Naive thymus-derived CD8-positive, alpha-beta T cell (primary cell): ENCODE measurements around the gene NACAD. TPM values are rescaled to one million over a fixed set of nuclear protein-coding genes. Genes with fewer than 3 reads are reported as not detected.

ENCODE experiments used
- ATAC-seq, 2 donors: fragments of 150-1000 bp; cut with Tn5 transposase in 1 of 2; sonication (Bioruptor Pico), chemical (Tn5 transposase) in 1 of 2; 1 replicate in 1 of 2; 2 replicates in 1 of 2; pipeline ENCODE4 v1.10.0; 2021; ENCODE audit warnings: mild to moderate bottlenecking in 2 of 2, moderate library complexity in 2 of 2
- POLR2A ChIA-PET: fragments of 350-600 bp; sonication (Branson Sonifier 250); formaldehyde crosslinking; loops from one replicate; lab custom pipeline; 2021; ENCODE audit warnings: antibody characterized with exemption; lab: Charles Lee
- DNase-seq, 10 donors: peaks; one replicate each; pipeline versions ENCODE4 v3.0.0 to v3.0.0-alpha.2; 2020 to 2022
- H3K27ac Mint-ChIP-seq, 10 donors: one replicate each; pipeline ENCODE4 v1.8.0; 2020 to 2022; ENCODE audit warnings: mild to moderate bottlenecking in 10 of 10, mixed read lengths in 10 of 10, moderate library complexity in 4 of 10, inconsistent platforms in 1 of 10
- H3K27me3 Mint-ChIP-seq, 5 donors: one replicate each; pipeline ENCODE4 v1.8.0; 2021 to 2022; ENCODE audit warnings: mixed read lengths in 5 of 5
- H3K36me3 Mint-ChIP-seq, 3 donors: one replicate each; pipeline ENCODE4 v1.8.0; 2020 to 2022; ENCODE audit warnings: mixed read lengths in 3 of 3, mild to moderate bottlenecking in 2 of 3, inconsistent platforms in 1 of 3
- H3K4me1 Mint-ChIP-seq, 4 donors: one replicate each; pipeline ENCODE4 v1.8.0; 2021 to 2022; ENCODE audit warnings: mixed read lengths in 4 of 4
- H3K4me3 Mint-ChIP-seq, 10 donors: one replicate each; pipeline ENCODE4 v1.8.0; 2020 to 2022; ENCODE audit warnings: mild to moderate bottlenecking in 10 of 10, mixed read lengths in 10 of 10, moderate library complexity in 6 of 10, inconsistent platforms in 1 of 10
- H3K9me3 Mint-ChIP-seq, 9 donors: one replicate each; pipeline ENCODE4 v1.8.0; 2020 to 2022; ENCODE audit warnings: mixed read lengths in 9 of 9, mild to moderate bottlenecking in 3 of 9, inconsistent platforms in 1 of 9, moderate library complexity in 1 of 9
- polyA plus RNA-seq, 3 donors: library from polyadenylated mRNA; unstranded; fragments of 300-500 nt; fragmentation: Illumina TruSeq; gene quantifications; one replicate each; pipeline ENCODE4 v1.2.3, GENCODE V29; 2021
- total RNA-seq, 8 experiments: library from RNA in 2 of 8; stranded (reverse) in 2 of 8; gene quantifications; one replicate each; pipeline ENCODE4 v1.2.3 and lab custom pipeline; 2021 to 2026

Gene NACAD
- total and polyA plus RNA-seq, 5 experiments from 2014 or later, result 0.06 to 0.16 (median 0.15) TPM

DNA sequence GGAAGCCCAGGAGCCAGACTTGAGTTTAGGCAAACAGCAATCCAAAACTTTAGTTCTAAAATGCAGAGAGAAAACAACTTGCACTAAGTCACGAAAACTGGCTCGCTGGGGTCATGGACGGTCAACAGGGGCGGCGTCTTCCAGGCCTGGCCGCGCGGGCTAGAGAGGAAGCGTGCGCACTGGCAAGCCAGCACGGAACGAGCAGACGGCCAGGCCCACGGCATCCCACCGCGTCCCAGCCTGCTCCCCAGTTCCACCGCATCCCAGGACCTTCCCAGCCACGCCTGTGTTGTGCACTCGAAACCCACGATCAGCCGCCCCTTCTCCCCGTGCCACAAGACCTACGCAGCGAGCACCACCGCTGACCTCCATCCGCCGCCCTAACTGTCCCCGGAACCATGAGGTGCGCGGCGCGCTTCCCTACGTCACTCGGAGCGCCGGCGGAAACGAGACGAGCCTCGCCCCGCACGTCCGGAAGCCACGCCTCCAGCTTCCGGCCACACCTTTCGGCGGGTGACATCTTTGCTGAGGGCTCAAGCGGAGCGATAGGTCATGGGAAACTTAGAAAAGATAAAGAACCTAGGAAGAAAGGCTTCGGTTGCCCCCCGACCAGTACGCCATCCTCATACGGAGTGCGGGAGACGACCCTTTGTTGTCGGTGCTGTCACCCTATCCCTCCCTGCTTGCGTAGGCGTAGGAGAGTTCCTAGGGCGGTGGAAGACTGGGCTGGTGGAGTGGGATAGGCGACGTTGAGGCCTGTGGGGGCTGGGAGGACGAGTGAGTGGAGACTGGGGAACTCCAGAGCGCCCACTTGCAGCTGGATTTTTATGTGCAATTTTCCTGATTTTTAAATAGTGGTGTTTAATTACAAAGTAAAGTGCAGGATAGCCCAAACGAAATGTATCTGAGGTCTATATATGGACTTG is 22.8 kb upstream of the NACAD start, which contains the start of gene TBRG4:
Gene TBRG4 (minus strand): TSS at position 400 of the 926 bp plus-strand sequence. CDS start 2,460 bp downstream, outside the sequence.
- peak within 1 kb of the TSS; percentile 93 to 100 (median 96) for H3K4me3 Mint-ChIP-seq
- ATAC-seq (peak; percentile 80), DNase-seq (peak; percentile 90 to 96 (median 94))
- no peaks in the 10 kb centered on the region for H3K27me3 Mint-ChIP-seq
- POLR2A ChIA-PET, result interaction anchor here (0.6 to 4.2 kb wide), 33 partner anchors 8 to 1242 kb away, joined by 3 to 38 read pairs (median 5); partner anchors contain the start of genes CCM2, DDX56, H2AZ2 and MRPS24
- H3K9me3 Mint-ChIP-seq, result peaks cover 0 to 1% (median 0%) of the 10 kb centered on the region in 9 donors
- H3K27ac Mint-ChIP-seq, result peak within 1 kb of the TSS; percentile 97 to 100 (median 99)
- peaks cover 19 to 56% (median 49%) of the 10 kb centered on the region in 4 donors for H3K4me1 Mint-ChIP-seq
- H3K36me3 Mint-ChIP-seq, result peaks cover 0 to 28% (median 10%) of the 10 kb centered on the region in 3 donors

DNA sequence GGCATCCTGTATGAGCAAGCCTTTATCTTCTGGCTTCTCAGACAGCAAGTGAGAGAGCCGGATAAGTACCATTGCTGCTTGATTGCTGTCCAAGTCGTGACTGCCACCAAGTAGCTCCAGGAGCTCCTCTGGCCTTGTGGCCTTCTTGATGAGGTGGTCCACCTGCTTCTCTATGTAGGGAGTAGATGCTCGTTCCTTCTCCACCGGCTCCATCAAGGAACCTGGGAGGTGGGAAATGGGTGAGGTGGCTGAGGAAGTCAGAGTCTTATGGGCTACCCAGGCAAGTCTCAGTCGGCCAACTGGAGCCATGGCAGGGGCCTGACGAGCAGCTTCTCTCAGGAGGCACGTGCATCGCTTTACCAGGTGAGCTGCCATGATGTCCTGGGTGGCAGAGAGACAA is 20.1 kb upstream of the NACAD start:
- POLR2A ChIA-PET, result no interaction called here
- H3K4me1 Mint-ChIP-seq, result peaks cover 19 to 75% (median 55%) of the 10 kb centered on the region in 4 donors

DNA sequence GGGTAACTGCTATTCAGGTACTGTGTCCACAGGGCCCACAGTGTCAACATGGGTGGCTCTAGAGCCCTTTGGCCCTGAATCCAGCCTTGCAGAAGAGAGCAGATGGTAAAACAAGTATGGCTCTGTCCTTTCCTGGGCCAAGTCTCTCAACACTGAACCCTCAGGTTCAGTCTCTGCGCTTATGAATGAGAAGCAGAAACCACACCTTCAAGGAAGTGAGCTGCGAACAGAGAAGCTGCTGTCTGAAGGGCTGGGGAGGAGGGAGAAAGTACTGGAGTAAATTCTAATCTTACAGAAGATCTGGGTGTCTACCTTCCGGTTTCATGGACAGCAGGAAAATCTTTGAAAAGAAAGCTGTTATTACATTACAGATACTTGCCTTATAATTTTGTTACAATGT is 18.6 kb upstream of the NACAD start:
- Mint-ChIP-seq H3K9me3 (peaks cover 0 to 1% (median 0%) of the 10 kb centered on the region in 9 donors), H3K4me1 (peaks cover 19 to 75% (median 52%) of the 10 kb centered on the region in 4 donors), H3K4me3 (peak overlapping the region; percentile 43 to 79 (median 62)), H3K36me3 (peaks cover 0 to 65% (median 14%) of the 10 kb centered on the region in 3 donors), H3K27ac (peak overlapping the region; percentile 15 to 92 (median 80)), H3K27me3 (no peaks in the 10 kb centered on the region)
- ATAC-seq (no peak), DNase-seq (no peak)
- POLR2A ChIA-PET, result no interaction called here

More for the DNA sequence above, 20.1 kb upstream of the NACAD start:
- Mint-ChIP-seq H3K27me3 (no peaks in the 10 kb centered on the region), H3K9me3 (peaks cover 0 to 1% (median 0%) of the 10 kb centered on the region in 9 donors), H3K36me3 (peaks cover 0 to 55% (median 13%) of the 10 kb centered on the region in 3 donors), H3K4me3 (peak overlapping the region in 9 of 10 donors; percentile 26 to 73 (median 49)), H3K27ac (peak overlapping the region in 8 of 10 donors; percentile 13 to 88 (median 82))
- DNase-seq, result no peak
- no peak for ATAC-seq

DNA sequence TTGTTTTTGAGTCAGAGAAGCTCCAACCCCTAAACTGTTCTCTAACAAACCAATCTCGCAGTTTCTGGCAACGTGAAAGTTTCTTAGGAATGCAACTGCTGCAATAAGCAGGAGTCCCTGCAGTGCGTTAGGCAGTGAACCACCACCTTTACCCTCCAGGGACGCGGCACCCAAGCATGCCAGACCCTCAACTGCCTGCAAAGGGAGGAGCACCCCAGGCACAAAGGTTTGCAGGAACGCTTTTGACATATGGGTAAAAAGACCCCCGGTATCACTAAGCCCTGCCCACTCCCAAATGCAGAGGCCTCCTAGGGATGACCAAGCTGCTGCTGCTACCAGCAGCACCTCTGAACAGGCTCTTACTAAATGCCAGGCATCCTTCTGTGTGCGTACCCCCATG is 18.1 kb upstream of the NACAD start:
- POLR2A ChIA-PET, result no interaction called here
- H3K36me3 Mint-ChIP-seq, result peaks cover 0 to 70% (median 14%) of the 10 kb centered on the region in 3 donors
- H3K9me3 Mint-ChIP-seq, result peaks cover 0 to 1% (median 0%) of the 10 kb centered on the region in 9 donors
- no peaks in the 10 kb centered on the region for H3K27me3 Mint-ChIP-seq
- peak overlapping the region in 8 of 10 donors; percentile 43 to 79 (median 62) for H3K4me3 Mint-ChIP-seq
- peaks cover 19 to 70% (median 48%) of the 10 kb centered on the region in 4 donors for H3K4me1 Mint-ChIP-seq
- DNase-seq, result no peak
- no peak for ATAC-seq
- H3K27ac Mint-ChIP-seq, result peak overlapping the region in 8 of 10 donors; percentile 46 to 92 (median 80)

DNA sequence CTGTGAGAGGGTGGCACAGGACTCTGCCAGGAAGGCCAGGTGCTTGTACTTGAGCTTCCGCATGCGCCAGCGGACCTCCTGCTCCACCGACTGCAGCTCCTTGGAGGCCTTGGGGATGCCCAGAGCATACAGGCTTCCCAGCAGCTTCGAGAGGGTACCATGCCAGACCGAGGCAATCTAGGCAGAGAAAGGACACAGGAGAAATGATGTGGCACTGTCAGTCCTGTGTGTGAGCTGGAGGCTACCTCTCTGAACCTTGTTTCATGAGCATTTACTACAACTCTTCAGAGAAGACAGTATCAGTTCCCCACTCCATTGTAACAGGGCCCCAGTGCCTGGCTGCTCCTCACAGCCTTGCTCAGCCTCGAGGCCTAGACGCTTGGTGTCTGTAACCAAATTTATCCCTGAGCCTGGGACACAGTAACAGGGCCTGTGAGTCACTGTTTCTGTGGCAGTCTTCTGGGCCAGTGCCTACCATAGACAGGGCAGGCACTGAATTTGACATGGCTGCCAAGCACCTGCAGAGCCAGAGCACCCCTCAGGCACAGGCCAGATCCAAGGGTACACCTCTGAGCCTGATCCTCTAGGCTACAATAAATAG is 16.9 kb upstream of the NACAD start:
- H3K36me3 Mint-ChIP-seq, result peaks cover 0 to 82% (median 16%) of the 10 kb centered on the region in 3 donors
- H3K27ac Mint-ChIP-seq, result peak overlapping the region in 1 of 10 donors; percentile 56
- peak overlapping the region in 5 of 10 donors; percentile 11 to 36 (median 29) for H3K4me3 Mint-ChIP-seq
- no peak for ATAC-seq
- POLR2A ChIA-PET, result interaction anchor here (1.1 to 1.3 kb wide), 2 partner anchors 116 to 221 kb away, joined by 3 read pairs; no protein-coding TSS in a partner anchor
- DNase-seq, result peak in 1 of 10 donors; percentile 54
- H3K4me1 Mint-ChIP-seq, result peaks cover 14 to 65% (median 40%) of the 10 kb centered on the region in 4 donors
- H3K9me3 Mint-ChIP-seq, result no peaks in the 10 kb centered on the region
- H3K27me3 Mint-ChIP-seq, result no peaks in the 10 kb centered on the region

GRCh38 chr7:45104844-45105587 is 16.2 kb upstream of the NACAD start:
- H3K4me3 Mint-ChIP-seq, result no peak overlapping the region
- H3K27me3 Mint-ChIP-seq, result no peaks in the 10 kb centered on the region
- peak overlapping the region in 4 of 10 donors; percentile 40 to 65 (median 56) for H3K27ac Mint-ChIP-seq
- peaks cover 12 to 58% (median 33%) of the 10 kb centered on the region in 4 donors for H3K4me1 Mint-ChIP-seq
- peak in 1 of 10 donors; percentile 50 for DNase-seq
- peaks cover 0 to 86% (median 18%) of the 10 kb centered on the region in 3 donors for H3K36me3 Mint-ChIP-seq
- POLR2A ChIA-PET, result interaction anchor here (0.6 to 1.3 kb wide), 3 partner anchors 116 to 245 kb away, joined by 3 to 4 read pairs (median 3); no protein-coding TSS in a partner anchor
- ATAC-seq, result no peak
- no peaks in the 10 kb centered on the region for H3K9me3 Mint-ChIP-seq

GRCh38 chr7:45103958-45104843 is 15.4 kb upstream of the NACAD start:
- Mint-ChIP-seq H3K9me3 (no peaks in the 10 kb centered on the region), H3K4me1 (peaks cover 12 to 55% (median 28%) of the 10 kb centered on the region in 4 donors), H3K27me3 (no peaks in the 10 kb centered on the region), H3K36me3 (peaks cover 0 to 92% (median 19%) of the 10 kb centered on the region in 3 donors), H3K4me3 (no peak overlapping the region), H3K27ac (peak overlapping the region in 4 of 10 donors; percentile 5 to 68 (median 56))
- ATAC-seq, result no peak
- DNase-seq, result peak in 1 of 10 donors; percentile 53
- POLR2A ChIA-PET, result interaction anchor here (0.5 to 1.3 kb wide), 5 partner anchors 7 to 244 kb away, joined by 3 to 5 read pairs (median 4); partner anchors contain the start of gene TBRG4

DNA sequence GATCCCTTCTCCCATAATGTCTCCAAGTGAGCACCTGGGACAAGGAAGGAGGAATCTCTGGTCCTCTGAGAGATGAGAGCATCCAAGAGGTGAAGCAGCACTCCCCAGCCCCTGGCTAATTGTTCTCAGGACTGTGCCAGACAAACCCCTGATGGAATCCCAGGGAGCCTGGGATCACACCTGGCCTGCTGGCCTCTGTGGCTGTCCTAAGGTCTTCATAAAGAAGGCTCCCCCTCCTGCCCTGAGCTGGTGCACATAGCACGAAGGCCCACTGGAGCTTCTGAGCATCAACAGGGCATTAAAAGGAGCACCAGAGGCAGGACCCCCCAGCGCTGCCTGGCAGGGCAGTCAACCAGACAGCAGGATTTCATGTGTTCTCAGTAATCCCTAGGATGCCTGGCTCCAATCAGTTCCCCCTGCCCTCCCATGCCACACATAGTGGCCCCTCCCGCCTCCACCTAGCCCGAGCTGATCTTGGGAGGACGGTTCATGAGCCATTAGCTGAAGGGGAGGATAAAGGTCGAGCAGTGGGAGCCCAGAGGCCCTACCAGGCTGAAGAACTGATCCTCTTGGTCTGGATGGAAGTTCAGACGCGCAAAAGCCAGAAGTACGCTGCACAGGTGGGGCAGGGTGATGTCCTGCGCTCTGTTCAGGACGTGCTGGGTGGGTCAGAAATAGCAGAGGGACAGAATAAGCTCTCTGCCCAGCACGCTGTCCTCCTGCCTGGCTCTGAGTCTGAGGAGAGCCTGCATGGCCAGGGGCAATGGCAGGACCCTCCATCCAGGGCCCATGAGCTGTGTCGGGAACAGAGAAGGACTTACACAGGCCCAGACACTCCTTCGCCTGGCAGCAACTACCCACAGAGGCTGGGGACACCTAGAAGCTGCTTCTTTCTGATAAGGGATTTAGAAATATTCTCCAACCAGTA is 14.3 kb upstream of the NACAD start:
- Mint-ChIP-seq H3K4me3 (no peak overlapping the region), H3K27ac (peak overlapping the region in 3 of 10 donors; percentile 40 to 66 (median 44)), H3K4me1 (peaks cover 9 to 44% (median 18%) of the 10 kb centered on the region in 4 donors), H3K36me3 (peaks cover 0 to 91% (median 19%) of the 10 kb centered on the region in 3 donors), H3K27me3 (no peaks in the 10 kb centered on the region), H3K9me3 (no peaks in the 10 kb centered on the region)
- ATAC-seq (no peak), DNase-seq (no peak)
- POLR2A ChIA-PET, result interaction anchor here (1.2 kb wide), 1 partner anchor 9 kb away, joined by 5 read pairs; the partner anchor contains the start of gene TBRG4

- ATAC-seq (no peak), DNase-seq (no peak)
- peaks cover 0 to 31% (median 7%) of the 10 kb centered on the region in 4 donors for H3K4me1 Mint-ChIP-seq
- H3K9me3 Mint-ChIP-seq, result no peaks in the 10 kb centered on the region
- H3K4me3 Mint-ChIP-seq, result no peak overlapping the region
- H3K36me3 Mint-ChIP-seq, result peaks cover 0 to 82% (median 12%) of the 10 kb centered on the region in 3 donors
- H3K27ac Mint-ChIP-seq, result peak overlapping the region in 2 of 10 donors; percentile 40 to 48
- no peaks in the 10 kb centered on the region for H3K27me3 Mint-ChIP-seq
- POLR2A ChIA-PET, result interaction anchor here (0.6 to 1.5 kb wide), 2 partner anchors 9 to 64 kb away, joined by 3 to 7 read pairs; partner anchors contain the start of gene TBRG4
These were observed 13.0 kb upstream of the NACAD start for GRCh38 chr7:45101748-45102147.
